CD4-positive, alpha-beta T cell treated with Interleukin-4 for 1 hour (primary cell): ENCODE measurements around the gene TBCD.
"Not testable (repeated sequence)": the region's sequence is repeated elsewhere in the genome, so short reads cannot be mapped to it uniquely, and the experiment has no call there.

ENCODE experiments used
- DNase-seq, 2 donors: peaks; one replicate each; pipeline ENCODE4 v3.0.0-alpha.2; 2020 to 2022

Gene TBCD

DNA sequence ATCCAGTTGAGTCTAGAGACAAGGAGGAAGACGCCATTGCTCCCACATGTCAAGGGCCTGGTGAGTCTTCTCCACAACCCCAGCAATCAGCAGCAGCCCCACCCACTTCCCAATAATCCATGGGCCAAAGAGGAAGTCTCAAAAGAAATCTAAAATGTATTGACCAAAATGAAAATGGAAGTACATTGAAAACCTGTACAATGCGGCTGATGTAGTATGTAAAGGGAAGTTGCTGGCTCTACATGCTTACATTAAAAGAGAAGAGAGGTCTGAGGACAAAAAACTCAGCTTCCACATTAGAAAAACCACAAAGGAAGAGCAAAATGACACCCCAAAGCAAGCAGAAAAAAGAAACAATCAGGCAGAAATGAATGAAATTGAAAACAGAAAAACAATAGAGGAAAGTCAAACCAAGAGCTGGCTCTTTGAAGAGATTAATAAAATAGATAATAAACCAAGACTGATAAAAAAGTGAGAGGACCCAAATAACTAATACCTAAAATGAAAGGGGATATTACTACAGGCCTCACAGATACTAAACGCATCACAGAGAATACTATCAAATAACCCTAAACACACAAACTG, 227.0 kb downstream of the TBCD start:
- DNase-seq: peak; percentile 43 to 64

DNA sequence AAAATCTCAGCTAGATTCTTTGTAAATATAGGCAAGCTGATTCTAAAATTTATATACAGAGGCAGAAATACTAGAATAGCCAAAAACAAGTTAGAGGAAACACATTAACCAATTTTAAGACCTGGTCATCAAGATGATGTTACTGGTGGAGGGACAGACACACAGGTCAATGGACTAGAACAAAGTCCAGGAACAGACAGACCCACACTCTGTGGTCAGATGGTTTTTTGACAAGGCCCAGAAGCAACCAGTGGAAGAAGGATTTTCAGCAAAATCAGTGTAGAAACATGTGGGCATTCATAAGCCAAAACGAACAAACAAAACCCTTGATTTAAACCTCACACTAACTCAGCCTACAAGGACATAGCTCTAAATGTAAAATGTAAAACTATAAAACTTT, 227.9 kb downstream of the TBCD start:
- no peak for DNase-seq

DNA sequence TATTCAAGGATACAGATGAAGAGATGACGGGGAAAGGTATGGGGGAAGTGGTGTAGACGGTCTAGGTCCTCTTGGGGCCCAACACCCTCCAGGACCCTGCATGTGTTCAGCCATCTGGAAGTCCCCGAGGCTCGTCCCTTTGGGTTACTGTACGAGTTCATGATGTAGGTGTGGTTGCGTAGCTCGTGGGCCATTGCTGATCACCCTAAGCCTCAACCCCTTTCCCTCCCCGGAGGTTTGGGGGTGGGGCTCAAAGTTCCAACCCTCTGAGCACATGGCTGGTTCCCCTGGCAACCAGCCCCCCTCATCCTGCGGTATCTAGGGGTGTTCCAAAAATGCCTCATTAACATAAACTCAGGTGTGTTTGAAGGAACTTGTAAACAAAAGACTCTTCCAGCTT, 228.8 kb downstream of the TBCD start:
- peak in 1 of 2 donors; percentile 28 for DNase-seq

DNA sequence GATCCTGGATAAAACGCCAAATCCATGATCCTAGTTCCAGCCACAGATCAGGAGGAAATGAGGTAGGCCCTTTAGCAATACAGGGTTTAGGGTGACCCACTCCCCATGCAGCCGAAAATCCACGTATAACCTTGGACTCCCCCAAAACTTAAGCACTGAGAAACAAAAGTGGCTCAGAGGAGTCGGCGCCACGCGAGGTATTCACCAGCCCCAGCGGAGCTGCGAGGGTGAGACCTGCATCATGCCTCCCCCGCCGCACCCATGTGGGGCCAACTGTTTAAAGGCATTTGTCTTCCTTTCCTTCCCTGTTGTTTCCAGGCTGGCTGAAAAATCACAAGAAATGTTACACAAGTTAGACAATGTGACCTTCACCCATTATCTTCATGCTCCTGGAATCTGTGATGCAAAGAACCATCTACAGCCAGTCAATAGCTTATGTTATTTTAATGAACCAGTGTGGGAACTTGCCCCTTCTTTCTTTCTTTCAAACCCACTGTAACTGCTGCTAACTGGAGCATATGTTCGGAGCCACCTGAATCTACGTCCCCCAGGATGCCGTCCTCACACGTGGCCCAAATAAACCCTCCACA, 229.4 kb downstream of the TBCD start:
- DNase-seq: no peak

DNA sequence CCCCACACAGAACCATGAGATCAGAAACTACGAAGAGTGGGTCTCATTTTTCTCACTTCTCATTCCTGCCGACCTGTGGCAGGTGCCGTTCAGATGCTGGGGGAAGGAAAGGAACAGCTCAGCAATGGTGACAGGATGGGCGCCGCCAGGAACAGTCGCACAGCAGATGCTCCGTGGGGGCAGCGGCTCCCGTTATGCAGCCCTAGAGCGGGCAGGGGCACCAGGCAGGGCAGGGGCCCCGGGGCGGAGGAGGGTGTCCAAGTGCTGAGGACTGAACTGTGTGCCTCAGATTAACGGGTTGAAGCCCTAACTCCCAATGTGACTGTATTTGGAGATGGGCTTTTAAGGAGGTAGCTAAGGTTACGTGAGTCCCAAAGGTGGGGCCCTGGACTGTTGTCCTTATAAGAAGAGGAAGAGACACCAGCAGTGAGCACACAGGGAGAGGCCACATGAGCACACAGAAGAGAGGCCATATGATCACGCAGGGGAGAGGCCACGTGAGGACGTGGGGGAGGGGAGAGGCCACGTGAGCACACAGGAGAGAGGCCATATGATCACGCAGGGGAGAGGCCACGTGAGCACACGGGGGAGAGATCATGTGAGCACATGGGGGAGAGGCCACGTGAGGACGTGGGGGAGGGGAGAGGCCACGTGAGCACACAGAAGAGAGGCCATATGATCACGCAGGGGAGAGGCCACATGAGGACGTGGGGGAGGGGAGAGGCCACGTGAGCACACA, 231.8 kb downstream of the TBCD start:
- peak in 1 of 2 donors; percentile 1 for DNase-seq

DNA sequence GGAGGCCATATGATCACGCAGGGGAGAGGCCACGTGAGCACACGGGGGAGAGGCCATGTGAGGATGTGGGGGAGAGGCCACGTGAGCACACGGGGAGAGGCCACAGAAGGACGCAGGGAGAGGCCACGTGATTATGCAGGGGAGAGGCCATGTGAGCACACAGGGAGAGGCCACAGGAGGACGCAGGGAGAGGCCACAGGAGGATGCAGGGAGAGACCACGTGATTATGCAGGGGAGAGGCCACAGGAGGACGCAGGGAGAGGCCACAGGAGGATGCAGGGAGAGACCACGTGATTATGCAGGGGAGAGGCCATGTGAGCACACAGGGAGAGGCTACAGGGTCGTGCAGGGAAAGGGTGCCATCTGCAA, 232.4 kb downstream of the TBCD start:
- not testable (repeated sequence) for DNase-seq

DNA sequence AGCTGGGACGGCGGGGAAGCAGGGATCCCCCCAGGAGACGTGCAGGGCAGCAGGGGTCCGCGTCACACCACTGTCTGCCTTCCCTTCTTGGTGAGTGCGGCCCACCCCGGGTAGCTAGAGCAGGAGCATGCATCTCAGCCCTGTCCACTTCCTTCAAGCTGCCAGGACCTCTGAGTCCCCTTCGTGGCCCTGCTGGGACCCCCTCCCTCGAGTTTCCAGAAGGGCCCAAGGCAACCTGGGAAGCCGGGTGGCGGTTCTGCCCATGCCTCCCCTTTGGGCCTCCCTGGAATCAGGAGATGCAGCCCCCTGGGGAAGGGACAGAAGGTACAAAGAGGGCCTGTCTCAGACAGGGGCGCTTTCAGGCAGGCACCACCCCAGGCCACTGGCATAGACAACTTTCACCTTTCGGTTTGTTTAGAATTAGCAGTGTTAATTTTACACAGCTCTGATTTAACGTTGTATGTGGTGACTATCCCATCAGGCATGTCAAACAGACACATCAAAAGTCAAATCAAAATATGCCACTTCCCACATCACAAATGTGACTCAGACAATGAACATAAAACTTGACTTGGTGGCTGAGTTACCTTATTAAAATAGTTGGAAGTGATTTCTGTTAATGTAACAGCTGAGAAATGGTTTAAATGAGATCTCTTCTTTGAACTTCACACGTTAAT, 233.0 kb downstream of the TBCD start:
- DNase-seq: peak in 1 of 2 donors; percentile 4

DNA sequence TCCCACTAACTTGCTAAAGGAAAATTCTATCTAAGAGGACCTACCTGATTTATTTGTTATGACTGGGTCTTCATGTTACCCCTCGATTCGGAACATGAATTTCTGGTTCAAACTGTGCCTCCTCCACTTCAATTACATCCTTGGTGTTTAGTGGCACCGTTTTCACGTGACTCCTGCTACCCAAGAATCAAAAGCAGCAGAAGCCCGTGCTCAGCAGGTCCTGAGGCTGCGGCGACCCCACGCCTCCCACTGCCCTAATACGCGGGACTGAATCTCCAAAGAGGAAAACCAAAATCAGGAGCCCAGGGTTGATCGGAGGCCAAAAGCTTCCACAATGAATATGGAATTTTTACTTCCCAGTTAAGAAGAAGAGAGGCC, 233.6 kb downstream of the TBCD start:
- DNase-seq: no peak

DNA sequence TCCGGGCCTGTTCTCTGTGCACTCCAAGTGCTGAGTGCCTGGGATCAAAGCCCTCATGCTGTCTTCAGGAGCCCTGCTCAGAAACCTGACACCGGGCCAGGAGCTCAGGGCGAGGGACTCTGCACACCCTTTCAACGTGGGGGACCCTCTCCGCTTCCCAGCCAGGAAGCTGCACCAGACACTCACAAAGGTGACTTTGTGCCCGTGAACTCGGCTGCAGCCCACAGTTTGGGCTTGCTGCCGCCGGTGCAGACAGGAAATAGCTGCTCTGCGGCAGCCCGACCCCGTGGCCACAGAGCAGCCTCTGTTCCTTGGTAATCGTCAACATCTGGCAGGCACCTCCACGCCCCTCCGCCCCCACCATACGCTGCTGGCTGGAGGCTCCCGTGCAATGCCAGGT, 234.1 kb downstream of the TBCD start:
- peak; percentile 64 to 69 for DNase-seq

DNA sequence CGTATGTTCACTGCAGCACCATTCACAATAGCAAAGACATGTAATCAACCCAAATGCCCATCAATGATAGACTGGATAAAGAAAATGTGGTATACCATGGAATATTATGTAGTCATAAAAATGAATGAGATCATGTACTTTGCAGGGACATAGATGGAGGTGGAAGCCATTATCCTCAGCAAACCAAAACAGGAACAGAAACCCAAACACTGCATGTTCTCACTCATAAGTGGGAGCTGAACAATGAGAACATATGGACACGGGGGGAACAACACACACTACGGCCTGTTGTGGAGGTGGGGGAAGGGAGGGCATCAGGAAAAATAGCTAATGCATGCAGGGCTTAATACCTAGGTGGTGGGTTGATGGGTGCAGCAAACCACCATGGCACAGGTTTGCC, 237.2 kb downstream of the TBCD start:
- DNase-seq: not testable (repeated sequence)

DNA sequence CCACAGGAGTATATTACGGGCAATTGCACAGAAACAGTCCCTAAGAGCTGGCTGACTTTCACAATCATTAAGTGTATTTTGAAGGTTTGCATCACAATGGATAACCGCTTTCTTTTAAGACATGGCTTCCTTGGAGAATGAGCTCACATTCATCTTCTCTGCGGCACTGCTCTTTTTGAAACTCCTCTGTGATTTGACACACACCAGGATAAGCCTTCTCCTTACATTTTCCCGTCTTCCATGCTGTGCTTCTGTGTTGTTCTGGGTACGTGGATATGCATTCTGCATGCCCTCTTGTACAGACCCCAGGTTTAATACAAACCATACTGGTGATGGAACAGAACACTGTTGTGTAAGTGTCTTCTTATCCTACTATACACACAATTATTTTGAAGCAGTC, 238.0 kb downstream of the TBCD start:
- DNase-seq: no peak

DNA sequence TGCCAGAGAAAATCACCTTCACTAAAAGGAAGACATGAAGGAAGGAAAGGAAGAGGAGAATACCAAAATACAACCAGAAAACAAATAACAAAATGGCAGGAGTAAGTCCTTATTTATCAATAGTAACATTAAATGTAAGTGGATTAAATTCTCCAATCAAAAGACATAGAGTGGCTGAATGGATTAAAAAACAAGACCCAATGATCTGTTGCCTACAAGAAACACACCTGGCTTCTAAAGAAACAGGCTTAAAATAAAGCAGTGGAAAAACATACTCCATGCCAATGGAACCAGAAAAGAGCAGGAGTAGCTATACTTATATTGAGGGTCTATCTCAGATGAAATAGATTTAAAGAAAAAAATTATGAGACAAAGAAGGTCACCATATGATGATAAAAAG, 241.1 kb downstream of the TBCD start:
- DNase-seq: no peak
